Fibroblast of skin of right biceps (primary cell): Measurements from ENCODE around the gene BOLA1.
A peak's percentile ranks its signal among the peaks of the same experiment; 100 is the strongest.
"Not testable (repeated sequence)": the region's sequence is repeated elsewhere in the genome, so short reads cannot be mapped to it uniquely, and the experiment has no call there.

ENCODE experiments used
- DNase-seq: peaks from one replicate; pipeline ENCODE4 v3.0.0-alpha.2; 2013

BOLA1 gene

GRCh38 chr1:149899460-149900284, at the start of gene BOLA1:
TSS of gene BOLA1 (plus strand) at chr1:149899568. CDS start at chr1:149900060, 492 bp downstream.
- DNase-seq, result peak; percentile 93

GRCh38 chr1:149849947-149850360, 49.4 kb upstream of the BOLA1 start:
- peak; percentile 12 for DNase-seq

- not testable (repeated sequence) for DNase-seq
These were observed 48.5 kb upstream of the BOLA1 start for GRCh38 chr1:149850732-149851345.

- DNase-seq, result not testable (repeated sequence)
These were observed 47.7 kb upstream of the BOLA1 start for GRCh38 chr1:149851585-149852213.

- not testable (repeated sequence) for DNase-seq
These were observed 47.1 kb upstream of the BOLA1 start for GRCh38 chr1:149852263-149852662.

- not testable (repeated sequence) for DNase-seq
These were observed 39.1 kb upstream of the BOLA1 start for GRCh38 chr1:149860271-149860670.

- not testable (repeated sequence) for DNase-seq
These were observed 38.5 kb upstream of the BOLA1 start for GRCh38 chr1:149860684-149861496.

GRCh38 chr1:149861497-149862054, 37.8 kb upstream of the BOLA1 start:
- not testable (repeated sequence) for DNase-seq

- not testable (repeated sequence) for DNase-seq
These were observed 32.5 kb upstream of the BOLA1 start for GRCh38 chr1:149866887-149867286.

GRCh38 chr1:149873060-149873459, 26.3 kb upstream of the BOLA1 start:
- not testable (repeated sequence) for DNase-seq

GRCh38 chr1:149877211-149877946, 22.0 kb upstream of the BOLA1 start:
- DNase-seq, result no peak

GRCh38 chr1:149879556-149879955, 19.8 kb upstream of the BOLA1 start:
- no peak for DNase-seq

GRCh38 chr1:149881876-149882275, 17.5 kb upstream of the BOLA1 start:
- no peak for DNase-seq

- DNase-seq, result no peak
These were observed 15.6 kb upstream of the BOLA1 start for GRCh38 chr1:149883598-149884247.

GRCh38 chr1:149884433-149885338, 14.7 kb upstream of the BOLA1 start:
- DNase-seq, result peak; percentile 51

- peak; percentile 92 for DNase-seq
These were observed 13.8 kb upstream of the BOLA1 start for GRCh38 chr1:149885339-149886120.

GRCh38 chr1:149886121-149886395, 13.3 kb upstream of the BOLA1 start:
- DNase-seq, result not testable (repeated sequence)

GRCh38 chr1:149886396-149887195, 12.8 kb upstream of the BOLA1 start:
- DNase-seq, result peak; percentile 100

GRCh38 chr1:149887196-149887455, 12.2 kb upstream of the BOLA1 start:
- not testable (repeated sequence) for DNase-seq
